Sciatic nerve (tissue), 2 donors: ENCODE data around the gene GPR146. TPM values are rescaled to one million over a fixed set of nuclear protein-coding genes. Genes with fewer than 3 reads are reported as not detected.
A peak's percentile ranks its signal among the peaks of the same experiment; 100 is the strongest.

Experiments used
- ATAC-seq: fragments of 200-7000 bp; cut with Tn5 transposase; one replicate; pipeline ENCODE4 v1.9.1; 2020; ENCODE audit warnings: mild to moderate bottlenecking, moderate library complexity
- DNase-seq: peaks from one replicate; pipeline ENCODE4 v3.0.0-alpha.2; 2020; ENCODE audit warnings: low spot score
- intact Hi-C: fragments of 100-400 bp; cut with DNase I; formaldehyde crosslinking; loops from one replicate; pipeline ENCODE4 v1.14.2; 2022
- total RNA-seq: library from RNA; stranded (reverse); fragmentation: NEBNext Ultra II Directional; extraction: Animal tissue kit (Norgen Biotek cat#: 25700); gene quantifications from one replicate; pipeline ENCODE4 v1.2.1, GENCODE V29; 2021
- donor health status: DM: no; HTN: no; CAD: no.
- donor health status: DM: no; HTN: no; CAD: no.

GPR146 gene
- total RNA-seq, 1 donor from 2014 or later, result 50.5 TPM

- DNase-seq (peak; percentile 81), ATAC-seq (peak; percentile 57)
- intact Hi-C loops, result no loop called here
Observed at GRCh38 chr7:1054438-1054837, 10.1 kb downstream of the GPR146 start.

- ATAC-seq (peak; percentile 72), DNase-seq (peak; percentile 89)
- intact Hi-C loops, result no loop called here
Observed at GRCh38 chr7:1054861-1055450, 10.6 kb downstream of the GPR146 start.

GRCh38 chr7:1055491-1055955, 11.2 kb downstream of the GPR146 start:
- intact Hi-C loops, result no loop called here
- DNase-seq (no peak), ATAC-seq (no peak)

GRCh38 chr7:1055956-1056784, 11.8 kb downstream of the GPR146 start:
- DNase-seq (no peak), ATAC-seq (no peak)
- intact Hi-C loops, result no loop called here

GRCh38 chr7:1056785-1057410, 12.6 kb downstream of the GPR146 start:
- ATAC-seq, result no peak
- DNase-seq, result no peak
- intact Hi-C loops, result no loop called here

- DNase-seq, result no peak
- intact Hi-C loops, result no loop called here
- ATAC-seq, result no peak
Observed at GRCh38 chr7:1057416-1058291, 13.3 kb downstream of the GPR146 start.

GRCh38 chr7:1058311-1058710, 14.0 kb downstream of the GPR146 start:
- intact Hi-C loops, result no loop called here
- ATAC-seq, result no peak
- DNase-seq, result no peak

GRCh38 chr7:1058821-1059199, 14.5 kb downstream of the GPR146 start:
- ATAC-seq (peak; percentile 53), DNase-seq (no peak)
- intact Hi-C loops, result no loop called here

GRCh38 chr7:1059200-1060091, 15.1 kb downstream of the GPR146 start:
- DNase-seq, result peak; percentile 81
- ATAC-seq, result peak; percentile 53
- intact Hi-C loops, result no loop called here

GRCh38 chr7:1060315-1061072, 16.1 kb downstream of the GPR146 start:
- ATAC-seq (no peak), DNase-seq (no peak)
- intact Hi-C loops, result no loop called here

- intact Hi-C loops, result no loop called here
- no peak for ATAC-seq
- DNase-seq, result no peak
Observed at GRCh38 chr7:1061180-1061579, 16.8 kb downstream of the GPR146 start.

GRCh38 chr7:1062296-1063294, 18.2 kb downstream of the GPR146 start:
- intact Hi-C loops, result no loop called here
- DNase-seq, result no peak
- no peak for ATAC-seq

GRCh38 chr7:1063361-1063760, 19.0 kb downstream of the GPR146 start:
- intact Hi-C loops, result no loop called here
- ATAC-seq, result no peak

GRCh38 chr7:1064581-1064980, 20.2 kb downstream of the GPR146 start:
- no peak for DNase-seq
- ATAC-seq, result no peak
- intact Hi-C loops, result loop anchor here (2.0 kb wide), 1 partner anchor 70 kb away; no protein-coding TSS in a partner anchor

More at GRCh38 chr7:1063361-1063760, 19.0 kb downstream of the GPR146 start:
- DNase-seq, result no peak

- DNase-seq (no peak), ATAC-seq (no peak)
Observed at GRCh38 chr7:1065263-1065584, 20.9 kb downstream of the GPR146 start.

GRCh38 chr7:1065585-1066241, 21.4 kb downstream of the GPR146 start:
- intact Hi-C loops, result loop anchor here (2.0 kb wide), 1 partner anchor 71 kb away; no protein-coding TSS in a partner anchor
- ATAC-seq (peak; percentile 93), DNase-seq (peak; percentile 91)

More at GRCh38 chr7:1065263-1065584, 20.9 kb downstream of the GPR146 start:
- intact Hi-C loops, result loop anchor here (2.0 kb wide), 1 partner anchor 70 kb away; no protein-coding TSS in a partner anchor
